Myocyte (in vitro differentiated cells): Measurements from ENCODE around the gene SMOC2. TPM values are rescaled to one million over a fixed set of nuclear protein-coding genes. Genes with fewer than 3 reads are reported as not detected.

Experiments used
- DNase-seq: peaks from one replicate; pipeline ENCODE4 v3.0.0-alpha.2; 2012; ENCODE audit warnings: low read depth
- polyA plus RNA-seq: library from polyadenylated mRNA; unstranded; fragments of >200 nt; gene quantifications from one replicate; pipeline ENCODE4 v1.2.1, GENCODE V29; 2012; ENCODE audit warnings: missing spikeins
- total RNA-seq: library from RNA; depleted of rRNA; stranded (reverse); fragments of >200 nt; gene quantifications from 2 replicates; pipeline ENCODE4 v1.2.3, GENCODE V29; 2014

Gene SMOC2
- total RNA-seq = not detected in 2 replicates
- not detected for polyA plus RNA-seq

- DNase-seq = no peak
Observed at GRCh38 chr6:168440520-168441433, at the start of gene SMOC2. Gene SMOC2, plus strand, starts transcription at chr6:168441184. Its CDS starts 187 bp downstream, at chr6:168441371.

GRCh38 chr6:168393126-168393870 lies 47.7 kb upstream of the SMOC2 start:
- no peak for DNase-seq

- DNase-seq = no peak
Observed at GRCh38 chr6:168394606-168395005, 46.4 kb upstream of the SMOC2 start.

GRCh38 chr6:168395983-168396382 lies 45.0 kb upstream of the SMOC2 start:
- no peak for DNase-seq

GRCh38 chr6:168396561-168396960 lies 44.4 kb upstream of the SMOC2 start:
- DNase-seq = no peak

GRCh38 chr6:168397012-168397411 lies 44.0 kb upstream of the SMOC2 start:
- DNase-seq = no peak

GRCh38 chr6:168400037-168400436 lies 40.9 kb upstream of the SMOC2 start:
- DNase-seq = no peak

GRCh38 chr6:168403370-168404005 lies 37.5 kb upstream of the SMOC2 start:
- no peak for DNase-seq

- no peak for DNase-seq
Observed at GRCh38 chr6:168404560-168404959, 36.4 kb upstream of the SMOC2 start.

GRCh38 chr6:168407842-168408241 lies 33.1 kb upstream of the SMOC2 start:
- no peak for DNase-seq

GRCh38 chr6:168408504-168409136 lies 32.4 kb upstream of the SMOC2 start:
- no peak for DNase-seq

GRCh38 chr6:168410035-168410434 lies 30.9 kb upstream of the SMOC2 start:
- DNase-seq = no peak

- DNase-seq = no peak
Observed at GRCh38 chr6:168410554-168411011, 30.4 kb upstream of the SMOC2 start.

- no peak for DNase-seq
Observed at GRCh38 chr6:168411130-168411529, 29.9 kb upstream of the SMOC2 start.

GRCh38 chr6:168411793-168412192 lies 29.2 kb upstream of the SMOC2 start:
- DNase-seq = no peak

GRCh38 chr6:168412456-168412855 lies 28.5 kb upstream of the SMOC2 start:
- no peak for DNase-seq

- no peak for DNase-seq
Observed at GRCh38 chr6:168413018-168413720, 27.8 kb upstream of the SMOC2 start.

GRCh38 chr6:168413856-168414255 lies 27.1 kb upstream of the SMOC2 start:
- no peak for DNase-seq

GRCh38 chr6:168414336-168415097 lies 26.5 kb upstream of the SMOC2 start:
- no peak for DNase-seq
